HG03097 (cell line): Measurements from ENCODE around the gene USP7.

ENCODE experiments used
- ATAC-seq: cut with Tn5 transposase; IDR thresholded peaks from one replicate; pipeline ENCODE4 v1.9.1; 2021; ENCODE audit not compliant: unreplicated experiment, low FRiP score

USP7 gene

GRCh38 chr16:8866118-8866883 is 97.4 kb downstream of the USP7 start:
- ATAC-seq = no peak

GRCh38 chr16:8865145-8865882 is 98.4 kb downstream of the USP7 start:
- ATAC-seq = no peak

- ATAC-seq = no peak
These were observed 99.1 kb downstream of the USP7 start for GRCh38 chr16:8864480-8865110.

GRCh38 chr16:8863594-8864424 is 99.9 kb downstream of the USP7 start:
- ATAC-seq = no peak

DNA sequence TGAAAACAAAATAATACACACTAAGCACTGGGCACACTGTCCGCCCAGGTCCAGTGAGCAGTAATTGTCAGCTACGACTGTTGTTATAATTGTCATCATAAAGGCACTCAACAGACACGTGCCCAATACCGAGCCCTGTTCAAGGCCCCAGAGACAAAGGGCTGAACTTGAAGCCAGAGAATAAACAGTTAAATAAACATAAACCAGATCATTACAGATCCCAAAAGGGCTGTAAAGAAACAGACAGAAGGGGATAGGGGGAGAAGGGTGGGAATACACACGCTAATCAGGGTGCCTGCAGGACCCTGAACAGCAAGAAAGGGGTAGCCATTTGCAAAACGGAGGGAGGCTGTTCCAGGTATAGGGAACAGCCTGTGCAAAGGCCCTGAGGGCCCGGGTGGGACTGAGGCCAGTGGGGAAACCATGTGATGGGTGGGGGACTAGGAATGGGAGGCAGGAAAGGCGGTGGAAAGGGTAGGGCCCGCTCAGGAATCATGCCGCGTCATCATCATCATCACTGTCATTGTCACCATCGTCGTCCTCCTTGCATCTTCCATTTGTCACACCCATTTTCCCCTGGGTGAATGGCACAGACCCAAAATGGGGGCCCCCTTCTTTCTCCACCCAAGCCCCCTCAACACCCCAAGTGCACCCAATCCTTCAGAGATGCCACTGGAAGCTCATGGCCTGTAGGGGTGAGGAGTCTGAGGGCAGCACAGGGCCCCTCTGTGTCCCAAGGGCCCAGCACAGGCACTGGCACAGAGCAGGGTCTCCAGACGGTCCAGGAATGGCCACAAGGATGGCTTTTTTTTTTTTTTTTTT is 101.2 kb downstream of the USP7 start:
- ATAC-seq = no peak

- no peak for ATAC-seq
These were observed 102.0 kb downstream of the USP7 start for GRCh38 chr16:8861563-8862308.

DNA sequence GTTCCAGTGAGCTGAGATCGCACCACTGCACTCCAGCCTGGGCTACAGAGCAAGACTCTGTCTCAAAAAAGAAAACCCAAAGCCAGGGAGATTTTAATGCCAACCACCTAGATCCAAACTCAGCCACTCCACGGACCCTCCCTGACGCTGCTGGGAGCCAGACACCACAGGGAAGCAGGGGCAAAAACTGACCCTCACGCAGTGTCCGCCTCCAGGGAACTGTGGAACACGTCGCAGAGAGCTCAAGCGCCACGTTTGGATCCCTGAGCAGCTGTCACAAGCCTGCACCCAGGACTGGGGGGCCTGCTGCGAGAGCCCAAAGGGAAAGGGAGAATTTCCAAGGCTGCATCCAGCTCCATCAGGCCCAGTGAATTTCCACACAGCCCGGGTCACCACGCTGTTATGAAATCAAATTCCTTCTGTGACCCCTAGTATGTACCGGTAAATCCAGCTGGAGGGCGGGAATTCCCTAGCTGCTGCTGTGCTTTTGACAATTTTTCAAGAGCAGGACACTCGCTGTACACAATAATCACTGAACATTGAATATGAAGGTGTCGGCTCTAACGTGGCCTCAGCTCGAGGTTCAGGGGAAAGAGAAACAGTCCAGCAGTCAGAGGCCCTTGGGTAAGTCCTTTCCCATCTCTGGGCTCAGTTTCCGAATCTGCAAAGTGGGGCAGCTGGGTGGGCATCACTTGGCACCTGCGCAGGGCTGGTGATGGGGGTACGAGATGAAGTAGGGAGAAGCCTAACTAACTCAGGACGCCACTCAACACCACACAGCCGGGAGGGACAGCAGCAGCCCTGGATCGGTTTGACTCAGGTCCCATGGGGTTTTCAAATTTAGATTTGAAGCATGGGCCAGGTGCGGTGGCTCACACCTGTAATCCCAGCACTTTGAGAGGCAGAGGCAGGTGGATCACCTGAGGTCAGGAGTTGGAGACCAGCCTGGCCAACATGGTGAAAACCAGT is 103.5 kb downstream of the USP7 start:
- no peak for ATAC-seq

DNA sequence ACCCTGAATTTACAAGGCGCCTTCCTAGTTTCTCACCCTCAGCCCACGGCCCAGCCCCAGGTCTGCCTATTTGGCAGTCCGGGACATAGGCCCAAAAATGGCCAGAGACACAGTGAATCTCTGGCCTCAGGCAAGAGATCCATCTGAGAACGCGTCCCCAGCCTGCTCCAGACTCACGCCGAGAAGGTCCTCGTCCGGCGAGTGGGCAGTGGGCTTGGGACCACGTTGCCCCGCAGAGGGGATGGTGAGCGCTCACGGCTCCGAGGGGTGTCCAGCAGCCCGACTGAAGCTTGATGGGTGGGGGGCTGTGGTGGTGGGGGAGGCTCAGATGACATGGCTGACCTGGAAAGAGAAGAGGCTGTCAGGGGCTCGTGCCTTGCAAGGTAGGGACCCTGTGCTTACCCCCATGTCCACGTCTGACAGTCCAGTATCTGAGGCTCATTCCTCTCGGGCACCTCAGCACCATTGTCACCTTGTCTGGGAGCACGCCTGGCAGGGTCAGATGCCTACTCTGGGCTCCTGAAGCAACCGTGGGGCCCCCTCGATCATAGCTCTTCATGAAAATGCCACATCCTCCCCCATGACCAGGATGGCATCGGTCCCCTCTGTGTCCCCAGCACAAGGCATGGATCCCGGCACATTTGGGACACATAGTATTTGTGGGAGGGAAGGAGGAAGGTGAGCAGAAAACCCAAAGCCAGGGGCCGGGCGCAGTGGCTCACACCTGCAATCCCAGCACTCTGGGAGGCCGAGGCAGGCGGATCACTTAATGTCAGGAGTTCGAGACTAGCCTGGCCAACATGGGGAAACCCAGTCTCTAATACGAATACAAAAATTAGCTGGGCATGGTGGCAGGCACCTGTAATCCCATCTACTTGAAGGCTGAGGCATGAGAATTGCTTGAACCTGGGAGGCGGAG is 104.5 kb downstream of the USP7 start:
- ATAC-seq = no peak

DNA sequence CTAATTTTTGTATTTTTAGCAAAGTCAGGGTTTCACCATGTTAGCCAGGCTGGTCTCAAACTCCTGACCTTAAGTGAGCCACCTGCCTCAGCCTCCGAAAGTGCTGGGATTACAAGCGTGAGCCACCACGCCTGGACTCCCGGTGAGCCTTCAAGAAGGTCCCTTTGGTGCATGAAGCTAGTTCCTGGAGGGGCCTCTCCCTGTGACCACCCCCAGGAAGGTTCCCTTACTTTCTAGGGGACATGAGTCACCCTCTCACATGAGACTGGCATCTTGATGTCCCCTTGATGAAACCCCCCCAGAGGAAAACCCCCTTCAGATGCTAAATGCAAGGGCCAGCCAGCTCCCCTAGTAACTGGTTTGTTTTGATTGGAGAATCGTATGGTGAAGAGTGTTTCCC is 107.7 kb downstream of the USP7 start:
- no peak for ATAC-seq

- ATAC-seq = no peak
These were observed 108.5 kb downstream of the USP7 start for GRCh38 chr16:8855051-8855786.

DNA sequence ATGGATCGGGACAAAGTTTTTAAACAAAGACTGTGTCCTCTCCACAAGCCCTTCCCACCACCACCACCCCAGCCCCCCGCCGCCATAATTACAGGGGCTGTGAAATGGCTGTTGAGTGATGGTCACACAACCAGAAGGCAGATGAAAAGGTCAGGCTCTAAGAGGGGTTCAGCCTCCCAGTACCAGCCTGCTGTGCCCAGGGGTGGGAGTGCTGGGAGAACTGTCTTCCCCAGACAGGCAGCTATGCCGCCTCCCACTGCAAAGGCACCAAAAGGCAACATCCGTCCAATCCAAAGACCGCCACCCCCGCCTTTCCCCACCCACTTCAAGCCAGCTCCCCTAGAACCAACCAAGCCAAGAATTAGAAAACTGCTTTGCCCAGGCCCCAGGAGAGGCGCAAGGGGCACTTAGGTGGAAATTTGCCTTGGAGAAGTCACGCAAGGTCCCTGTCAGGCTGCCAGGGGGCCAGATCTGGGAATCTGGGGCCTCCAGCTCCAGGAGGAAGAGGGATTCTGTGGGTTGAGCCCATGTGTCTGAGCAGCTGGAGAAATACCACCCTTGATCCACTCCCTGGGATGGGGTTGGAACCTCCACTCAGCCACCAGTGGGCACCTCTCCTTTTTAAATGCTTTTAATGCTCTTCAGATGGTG is 109.3 kb downstream of the USP7 start:
- no peak for ATAC-seq

- no peak for ATAC-seq
These were observed 110.1 kb downstream of the USP7 start for GRCh38 chr16:8853611-8854010.

DNA sequence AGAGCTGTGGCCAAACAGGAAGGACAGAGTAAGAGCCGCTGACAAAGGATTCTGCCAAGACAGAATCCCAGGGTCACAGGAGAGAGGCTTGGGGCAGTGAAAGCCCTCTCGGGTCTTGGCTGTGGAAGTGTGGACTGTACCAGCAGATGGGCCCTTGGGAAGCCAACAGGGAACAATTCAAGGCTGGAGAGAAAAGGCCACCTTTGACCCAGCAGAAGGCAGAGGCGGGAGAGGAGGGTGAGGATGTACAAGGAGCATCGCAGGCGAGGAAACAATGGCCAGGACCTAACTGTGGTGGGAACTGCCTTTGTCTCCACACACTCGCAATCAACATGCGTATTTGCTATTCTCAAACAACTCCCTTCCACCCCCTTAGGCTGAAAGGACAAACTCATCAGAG is 110.6 kb downstream of the USP7 start:
- no peak for ATAC-seq

DNA sequence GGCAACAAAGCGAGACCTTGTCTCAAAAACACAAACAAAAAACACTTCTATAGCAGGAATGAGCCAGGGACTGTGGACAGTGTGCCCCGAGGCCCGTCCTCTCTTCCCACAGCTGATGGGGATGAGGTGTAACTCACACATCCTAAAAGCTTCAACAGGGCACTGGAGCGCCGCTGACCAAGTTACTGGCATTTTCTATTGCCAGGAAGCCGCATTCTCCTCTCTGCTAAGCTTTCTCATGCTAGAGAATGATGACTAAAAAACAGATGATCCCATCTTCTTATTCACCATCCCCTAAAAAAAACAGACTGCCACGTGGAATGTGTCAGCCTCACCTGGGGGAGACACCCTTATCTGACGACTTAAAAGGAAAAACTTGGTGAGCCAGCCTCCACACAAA is 111.2 kb downstream of the USP7 start:
- no peak for ATAC-seq

DNA sequence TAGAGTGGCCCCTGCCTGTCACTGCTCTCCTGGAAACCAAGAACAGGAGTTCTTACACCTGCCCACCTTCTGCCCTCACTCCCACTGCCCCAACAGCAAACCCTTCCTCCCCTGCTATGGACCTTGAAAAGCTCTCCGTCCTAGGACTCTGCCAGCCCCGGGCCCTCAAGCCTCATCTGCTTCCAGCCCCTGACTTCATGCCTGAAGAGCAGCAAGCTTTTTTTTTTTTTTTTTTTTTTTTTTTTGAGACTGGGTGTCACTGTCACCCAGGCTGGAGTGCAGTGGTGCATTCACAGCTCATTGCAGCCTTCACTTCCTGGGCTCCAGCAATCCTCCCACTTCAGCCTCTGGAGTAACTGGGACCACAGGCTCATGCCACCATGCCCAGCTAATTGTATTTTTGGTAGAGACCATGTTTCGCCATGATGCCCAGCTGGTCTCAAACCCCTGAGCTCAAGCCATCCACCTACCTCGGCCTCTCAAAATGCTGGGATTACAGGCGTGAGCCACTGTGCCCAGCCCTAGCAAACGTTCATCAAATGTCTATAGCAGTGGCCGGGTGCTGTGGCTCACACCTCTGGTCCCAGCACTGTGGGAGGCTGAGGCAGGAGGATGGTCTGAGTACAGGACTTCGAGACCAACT is 111.8 kb downstream of the USP7 start:
- ATAC-seq = no peak
